ENCODE results near the gene PDIA6. TPM values are rescaled to one million over a fixed set of nuclear protein-coding genes. Genes with fewer than 3 reads are reported as not detected.

The PDIA6 gene
- total RNA-seq, 2 experiments from 2014 or later = 25.5 to 26.3 TPM

DNA sequence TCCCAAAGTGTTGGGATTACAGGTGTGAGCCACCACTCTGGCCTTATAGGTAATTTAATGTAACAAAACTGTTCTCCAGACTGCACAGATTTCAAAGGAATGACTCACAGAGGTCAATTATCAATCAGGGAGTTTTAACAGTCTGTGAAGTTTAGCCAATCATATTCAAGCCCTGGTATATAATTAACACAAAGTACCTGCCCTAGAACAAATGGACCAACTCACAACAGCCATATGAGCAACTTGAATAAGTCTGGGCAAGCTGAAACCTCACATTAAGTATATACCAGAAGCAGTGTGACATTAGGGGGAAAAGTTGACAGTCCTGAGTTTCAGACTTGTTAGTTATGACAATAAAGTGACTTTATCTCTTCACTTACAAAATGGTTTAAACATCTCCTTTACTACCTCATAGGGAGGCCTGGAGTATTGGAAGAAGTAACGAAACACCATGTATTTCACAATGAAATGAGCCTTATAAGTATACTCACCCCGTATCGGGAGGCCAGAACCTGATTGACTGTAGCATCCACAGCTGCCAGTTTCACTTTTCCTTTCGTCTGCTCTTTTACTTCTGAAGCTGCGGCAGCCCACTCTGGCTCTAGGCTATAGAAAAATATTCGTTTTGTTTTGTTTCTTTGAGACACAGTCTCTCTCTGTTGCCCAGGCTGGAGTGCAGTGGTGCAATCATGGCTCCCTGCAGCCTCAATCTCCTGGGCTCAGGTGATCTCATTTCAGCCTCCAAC lies 22.2 kb downstream of the PDIA6 start:
- H3K4me1 ChIP-seq (ENCODE audit: insufficient read depth, low read length) = peaks cover 12% of the 10 kb centered on the region
- peak; percentile 80 for ATAC-seq (ENCODE audit: poor library complexity)
- ChIA-PET POLR2A (interaction anchor here (0.7 to 2.4 kb wide), 2 partner anchors 22 to 365 kb away, joined by 5 to 16 read pairs; partner anchors contain the start of gene PDIA6), CTCF (interaction anchor here (1.9 to 2.1 kb wide), 2 partner anchors 21 to 42 kb away, joined by 5 to 6 read pairs; no protein-coding TSS in a partner anchor)
- peak overlapping the region in 1 of 2 donors; percentile 45 for H3K27ac ChIP-seq (ENCODE audit: low read depth in 1 of 2, low read length in 2 of 2)
- peaks cover 86% of the 10 kb centered on the region for H3K36me3 ChIP-seq (ENCODE audit: insufficient read depth, low read length)
- intact Hi-C loops (cut with DNase I, micrococcal nuclease) = loop anchor here in 1 of 2 experiments (1.0 kb wide), 1 partner anchor 19 kb away; no protein-coding TSS in a partner anchor
- H3K4me3 ChIP-seq (ENCODE audit: low read length) = peak overlapping the region; percentile 28
- Mint-ChIP-seq H3K4me3 (peak overlapping the region; percentile 80), H3K27ac (peak overlapping the region; percentile 82), H3K4me1 (ENCODE audit: low read depth) (peaks cover 26% of the 10 kb centered on the region), H3K36me3 (ENCODE audit: low read depth) (peaks cover 95% of the 10 kb centered on the region), H3K9me3 (no peaks in the 10 kb centered on the region), H3K27me3 (no peaks in the 10 kb centered on the region)
- peak in 3 of 14 experiments; percentile 48 to 74 (median 48) for DNase-seq
- TF ChIP-seq, protein P1, sequence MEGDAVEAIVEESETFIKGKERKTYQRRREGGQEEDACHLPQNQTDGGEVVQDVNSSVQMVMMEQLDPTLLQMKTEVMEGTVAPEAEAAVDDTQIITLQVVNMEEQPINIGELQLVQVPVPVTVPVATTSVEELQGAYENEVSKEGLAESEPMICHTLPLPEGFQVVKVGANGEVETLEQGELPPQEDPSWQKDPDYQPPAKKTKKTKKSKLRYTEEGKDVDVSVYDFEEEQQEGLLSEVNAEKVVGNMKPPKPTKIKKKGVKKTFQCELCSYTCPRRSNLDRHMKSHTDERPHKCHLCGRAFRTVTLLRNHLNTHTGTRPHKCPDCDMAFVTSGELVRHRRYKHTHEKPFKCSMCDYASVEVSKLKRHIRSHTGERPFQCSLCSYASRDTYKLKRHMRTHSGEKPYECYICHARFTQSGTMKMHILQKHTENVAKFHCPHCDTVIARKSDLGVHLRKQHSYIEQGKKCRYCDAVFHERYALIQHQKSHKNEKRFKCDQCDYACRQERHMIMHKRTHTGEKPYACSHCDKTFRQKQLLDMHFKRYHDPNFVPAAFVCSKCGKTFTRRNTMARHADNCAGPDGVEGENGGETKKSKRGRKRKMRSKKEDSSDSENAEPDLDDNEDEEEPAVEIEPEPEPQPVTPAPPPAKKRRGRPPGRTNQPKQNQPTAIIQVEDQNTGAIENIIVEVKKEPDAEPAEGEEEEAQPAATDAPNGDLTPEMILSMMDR (IDR thresholded peaks at IDR 0.05) = no peak
- no peaks in the 10 kb centered on the region for H3K27me3 ChIP-seq (ENCODE audit: control insufficient read depth in 1 of 2, insufficient read depth in 2 of 2, low read length in 2 of 2)
- no peaks in the 10 kb centered on the region for H3K9me3 ChIP-seq (ENCODE audit: control insufficient read depth in 1 of 2, insufficient read depth in 1 of 2, low read length in 2 of 2)

DNA sequence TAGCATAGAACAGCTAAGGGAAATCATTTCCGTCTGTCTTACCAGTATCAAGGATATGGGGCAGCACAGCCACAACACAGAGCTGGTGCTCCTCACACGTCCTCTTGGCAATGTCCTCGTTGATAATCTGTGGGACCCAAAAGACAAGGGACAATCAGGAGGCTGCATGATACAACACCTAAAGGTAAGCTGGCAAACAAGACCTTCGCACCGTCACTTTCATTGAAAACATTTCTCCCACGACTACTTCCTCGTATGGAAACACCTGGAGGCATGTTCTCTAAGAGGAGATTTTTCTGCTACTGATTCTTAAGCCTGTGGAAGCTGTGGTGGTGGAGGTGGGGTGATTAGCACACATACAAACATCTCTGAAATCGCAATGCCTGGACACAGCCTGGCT lies 23.7 kb downstream of the PDIA6 start:
- intact Hi-C loops (cut with DNase I, micrococcal nuclease) = no loop called here
- Histone ChIP-seq H3K4me1 (ENCODE audit: insufficient read depth, low read length) (peaks cover 12% of the 10 kb centered on the region), H3K4me3 (ENCODE audit: low read length) (no peak overlapping the region), H3K9me3 (ENCODE audit: control insufficient read depth in 1 of 2, insufficient read depth in 1 of 2, low read length in 2 of 2) (no peaks in the 10 kb centered on the region), H3K27ac (ENCODE audit: low read depth in 1 of 2, low read length in 2 of 2) (no peak overlapping the region), H3K36me3 (ENCODE audit: insufficient read depth, low read length) (peaks cover 90% of the 10 kb centered on the region), H3K27me3 (ENCODE audit: control insufficient read depth in 1 of 2, insufficient read depth in 2 of 2, low read length in 2 of 2) (no peaks in the 10 kb centered on the region)
- no peaks in the 10 kb centered on the region for H3K27me3 Mint-ChIP-seq
- ChIA-PET POLR2A (interaction anchor here (1.2 kb wide), 1 partner anchor 24 kb away, joined by 4 read pairs; the partner anchor contains the start of gene PDIA6), CTCF (interaction anchor here (2.1 kb wide), 1 partner anchor 43 kb away, joined by 6 read pairs; no protein-coding TSS in a partner anchor)
- no peak overlapping the region for H3K4me3 Mint-ChIP-seq
- no peaks in the 10 kb centered on the region for H3K9me3 Mint-ChIP-seq
- no peak for ATAC-seq (ENCODE audit: poor library complexity)
- no peak for DNase-seq
- peaks cover 98% of the 10 kb centered on the region for H3K36me3 Mint-ChIP-seq (ENCODE audit: low read depth)
- TF ChIP-seq, protein P1 (IDR thresholded peaks at IDR 0.05) = no peak
- H3K4me1 Mint-ChIP-seq (ENCODE audit: low read depth) = peaks cover 26% of the 10 kb centered on the region
- no peak overlapping the region for H3K27ac Mint-ChIP-seq

DNA sequence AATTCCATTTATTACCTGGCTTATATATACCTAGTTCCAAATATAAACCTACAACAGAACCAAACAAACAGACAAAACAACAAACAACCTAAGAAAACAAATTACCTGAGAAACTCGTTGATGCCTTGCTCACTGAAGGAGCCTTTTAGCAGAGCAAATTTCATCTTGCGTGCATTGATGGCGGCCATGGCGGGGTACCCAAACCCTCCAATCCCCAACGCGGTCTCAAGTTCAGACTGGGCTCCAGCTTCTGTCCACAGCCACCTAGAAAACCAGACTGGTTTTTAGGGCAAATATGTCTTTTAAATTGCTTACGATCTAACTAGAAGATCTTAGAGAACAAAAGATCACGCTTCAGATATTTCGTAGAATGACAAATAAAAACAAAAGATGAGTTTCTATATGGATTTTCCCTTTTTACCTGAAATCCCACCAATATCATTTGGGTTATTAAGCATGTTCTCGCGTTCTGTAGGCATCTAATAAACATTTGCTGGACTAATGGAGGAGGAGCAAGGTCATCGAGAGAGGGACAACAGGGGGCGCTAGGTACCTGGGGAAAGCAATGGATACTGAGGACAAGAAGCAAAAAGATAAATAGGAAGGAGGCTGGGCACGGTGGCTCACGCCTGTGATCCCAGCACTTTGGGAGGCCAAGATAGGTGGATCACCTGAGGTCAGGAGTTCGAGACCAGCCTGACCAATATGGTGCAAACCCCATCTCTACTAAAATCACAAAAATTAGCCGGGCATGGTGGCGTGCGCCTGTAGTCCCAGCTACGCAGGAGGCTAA lies 25.2 kb downstream of the PDIA6 start:
- Histone ChIP-seq H3K4me3 (ENCODE audit: low read length) (no peak overlapping the region), H3K27ac (ENCODE audit: low read depth in 1 of 2, low read length in 2 of 2) (no peak overlapping the region), H3K9me3 (ENCODE audit: control insufficient read depth in 1 of 2, insufficient read depth in 1 of 2, low read length in 2 of 2) (no peaks in the 10 kb centered on the region), H3K36me3 (ENCODE audit: insufficient read depth, low read length) (peaks cover 90% of the 10 kb centered on the region), H3K4me1 (ENCODE audit: insufficient read depth, low read length) (peaks cover 10% of the 10 kb centered on the region), H3K27me3 (ENCODE audit: control insufficient read depth in 1 of 2, insufficient read depth in 2 of 2, low read length in 2 of 2) (no peaks in the 10 kb centered on the region)
- H3K36me3 Mint-ChIP-seq (ENCODE audit: low read depth) = peaks cover 99% of the 10 kb centered on the region
- intact Hi-C loops (cut with DNase I, micrococcal nuclease) = no loop called here
- TF ChIP-seq, protein P1 (IDR thresholded peaks at IDR 0.05) = no peak
- ChIA-PET CTCF (no interaction called here), POLR2A (no interaction called here)
- no peaks in the 10 kb centered on the region for H3K27me3 Mint-ChIP-seq
- peaks cover 22% of the 10 kb centered on the region for H3K4me1 Mint-ChIP-seq (ENCODE audit: low read depth)
- H3K9me3 Mint-ChIP-seq = no peaks in the 10 kb centered on the region
- peak overlapping the region; percentile 31 for H3K4me3 Mint-ChIP-seq
- no peak for ATAC-seq (ENCODE audit: poor library complexity)
- H3K27ac Mint-ChIP-seq = no peak overlapping the region
- DNase-seq = peak in 9 of 14 experiments; percentile 11 to 51 (median 27)
